ENCODE results near the gene RETREG3.
"Not testable (repeated sequence)": the region's sequence is repeated elsewhere in the genome, so short reads cannot be mapped to it uniquely, and the experiment has no call there.

The RETREG3 gene

GRCh38 chr17:42609182-42609813, at the start of gene RETREG3, which contains the start of gene TUBG1:
Gene RETREG3, minus strand, starts transcription at chr17:42609374. Its CDS starts 50 bp downstream, at chr17:42609324.
Gene TUBG1, plus strand, starts transcription at chr17:42609683. Its CDS starts 55 bp downstream, at chr17:42609738.
- DNase-seq (ENCODE audit: low read depth) = peak; percentile 94

- no peak for DNase-seq (ENCODE audit: low read depth)
Observed at GRCh38 chr17:42657824-42658588, 48.8 kb upstream of the RETREG3 start.

GRCh38 chr17:42655528-42655927, 46.4 kb upstream of the RETREG3 start:
- peak; percentile 35 for DNase-seq (ENCODE audit: low read depth)

GRCh38 chr17:42653179-42654124, 44.3 kb upstream of the RETREG3 start:
- peak; percentile 52 for DNase-seq (ENCODE audit: low read depth)

GRCh38 chr17:42651392-42651791, 42.2 kb upstream of the RETREG3 start:
- no peak for DNase-seq (ENCODE audit: low read depth)

- DNase-seq (ENCODE audit: low read depth) = no peak
Observed at GRCh38 chr17:42647778-42648177, 38.6 kb upstream of the RETREG3 start.

GRCh38 chr17:42642336-42642735, 33.2 kb upstream of the RETREG3 start:
- no peak for DNase-seq (ENCODE audit: low read depth)

GRCh38 chr17:42640121-42640520, 30.9 kb upstream of the RETREG3 start:
- DNase-seq (ENCODE audit: low read depth) = no peak

- DNase-seq (ENCODE audit: low read depth) = no peak
Observed at GRCh38 chr17:42639525-42640113, 30.4 kb upstream of the RETREG3 start.

- no peak for DNase-seq (ENCODE audit: low read depth)
Observed at GRCh38 chr17:42632949-42633444, 23.8 kb upstream of the RETREG3 start.

- DNase-seq (ENCODE audit: low read depth) = no peak
Observed at GRCh38 chr17:42629411-42630009, 20.3 kb upstream of the RETREG3 start.

GRCh38 chr17:42627032-42627764, 18.0 kb upstream of the RETREG3 start:
- not testable (repeated sequence) for DNase-seq (ENCODE audit: low read depth)

GRCh38 chr17:42623732-42624596, 14.8 kb upstream of the RETREG3 start:
- DNase-seq (ENCODE audit: low read depth) = no peak

- no peak for DNase-seq (ENCODE audit: low read depth)
Observed at GRCh38 chr17:42623271-42623670, 14.1 kb upstream of the RETREG3 start.

GRCh38 chr17:42621987-42622386, 12.8 kb upstream of the RETREG3 start:
- DNase-seq (ENCODE audit: low read depth) = not testable (repeated sequence)

GRCh38 chr17:42618442-42619150, 9.4 kb upstream of the RETREG3 start:
- no peak for DNase-seq (ENCODE audit: low read depth)

- DNase-seq (ENCODE audit: low read depth) = no peak
Observed at GRCh38 chr17:42617956-42618431, 8.8 kb upstream of the RETREG3 start.

GRCh38 chr17:42613699-42614295, 4.6 kb upstream of the RETREG3 start:
- no peak for DNase-seq (ENCODE audit: low read depth)
